H4 (cell line): ENCODE results near the gene ZNF787. TPM values are rescaled to one million over a fixed set of nuclear protein-coding genes. Genes with fewer than 3 reads are reported as not detected.

Experiments
- DNase-seq: peaks from one replicate; pipeline ENCODE4 v3.0.0-alpha.2; 2015; ENCODE audit warnings: low spot score
- total RNA-seq: library from RNA; depleted of rRNA; stranded (reverse); fragments of >200 nt; shearing (Covaris generic); gene quantifications from 2 replicates; pipeline ENCODE4 v1.2.3, GENCODE V29; 2014; rRNA removed

ZNF787 gene
- total RNA-seq, 1 experiment from 2014 or later = 8.6 TPM

- DNase-seq = no peak
Observed at GRCh38 chr19:56088497-56089215, 32.4 kb downstream of the ZNF787 start.

- no peak for DNase-seq
Observed at GRCh38 chr19:56087647-56088496, 33.2 kb downstream of the ZNF787 start.

- DNase-seq = no peak
Observed at GRCh38 chr19:56086671-56087430, 34.2 kb downstream of the ZNF787 start.

DNA sequence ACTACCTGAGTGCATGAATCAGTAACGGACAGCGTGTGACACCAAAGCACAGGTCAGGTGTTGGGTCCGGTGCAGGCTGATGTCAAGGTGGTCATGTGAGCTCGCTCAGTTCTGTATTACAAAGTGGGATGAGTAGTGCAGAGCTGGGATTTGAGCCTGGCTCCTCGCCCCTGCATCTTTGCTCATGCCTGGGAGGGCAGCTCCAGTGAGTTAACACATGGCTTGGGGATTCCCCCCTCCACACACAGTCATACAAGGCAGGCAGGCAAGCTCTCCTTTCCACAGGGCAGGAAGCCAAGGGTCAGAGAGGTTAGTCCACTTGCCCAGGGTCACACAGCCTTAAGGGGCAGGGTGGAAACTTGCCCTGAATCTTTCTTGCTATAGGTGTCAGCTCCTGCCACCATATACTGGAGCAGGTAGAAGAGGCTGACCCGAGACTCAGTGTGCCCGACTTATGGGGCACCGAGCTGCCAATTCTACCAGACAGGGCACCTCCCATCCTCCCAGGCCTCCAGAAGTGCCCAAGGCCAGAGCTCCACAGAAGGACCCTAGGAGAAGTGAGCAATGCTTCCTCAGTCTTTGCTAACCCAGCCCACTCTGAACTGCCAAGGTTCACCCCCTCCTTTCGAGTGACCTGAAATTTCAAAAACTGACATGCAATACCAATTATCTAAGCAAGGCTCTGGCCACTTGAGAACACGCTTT, 35.4 kb downstream of the ZNF787 start:
- no peak for DNase-seq

DNA sequence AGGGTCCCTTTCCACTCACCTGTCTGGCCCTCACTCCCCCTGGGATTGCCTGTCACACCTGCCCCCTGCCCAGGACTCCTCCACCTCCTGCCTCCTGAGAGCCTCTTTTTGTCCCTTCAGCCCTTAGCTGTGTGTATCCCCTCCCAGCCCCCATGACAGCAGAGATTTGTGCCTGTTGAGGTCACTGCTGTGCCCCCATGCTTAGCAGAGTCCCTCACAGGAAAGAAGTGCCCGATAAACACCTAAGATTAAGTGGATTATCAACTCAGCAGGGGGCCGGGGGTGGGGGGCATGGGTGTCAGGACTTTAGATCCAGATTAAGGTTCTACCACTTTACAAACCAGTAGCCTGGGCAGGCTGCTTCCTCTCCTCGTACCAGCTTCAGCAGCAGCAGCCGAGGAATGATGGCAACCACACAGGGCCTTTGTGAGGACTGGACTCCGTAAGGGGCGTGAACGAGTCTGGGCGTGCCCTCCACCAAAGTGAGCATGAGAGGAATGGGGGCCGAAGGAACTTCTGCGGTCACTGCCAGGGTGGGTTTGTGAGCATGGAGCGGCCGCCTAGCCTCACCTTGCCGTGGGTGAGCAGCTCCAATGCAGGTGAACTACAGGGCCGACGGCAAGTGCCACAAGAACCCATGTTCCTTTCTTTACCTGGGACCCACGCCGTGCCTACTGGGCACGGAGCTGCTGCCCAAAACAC, 36.1 kb downstream of the ZNF787 start:
- no peak for DNase-seq

DNA sequence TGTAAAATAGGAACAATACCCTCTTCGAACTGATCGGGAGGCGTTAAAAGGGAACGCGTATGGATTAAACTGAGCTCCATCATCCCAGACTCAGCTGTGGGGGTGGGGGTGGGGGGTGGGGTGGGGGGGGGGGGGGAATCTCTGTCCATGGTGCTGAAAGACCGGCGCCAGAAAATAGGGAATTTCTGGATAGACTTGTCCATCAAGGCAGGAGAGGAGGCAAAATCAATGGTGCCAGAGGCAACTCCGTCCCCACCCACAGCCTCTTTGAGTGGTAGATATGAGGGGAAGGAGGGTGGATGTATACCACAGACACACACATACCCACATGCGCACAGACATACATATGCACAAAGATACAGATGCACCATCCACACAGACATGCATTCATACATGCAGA, 37.4 kb downstream of the ZNF787 start:
- DNase-seq = no peak

DNA sequence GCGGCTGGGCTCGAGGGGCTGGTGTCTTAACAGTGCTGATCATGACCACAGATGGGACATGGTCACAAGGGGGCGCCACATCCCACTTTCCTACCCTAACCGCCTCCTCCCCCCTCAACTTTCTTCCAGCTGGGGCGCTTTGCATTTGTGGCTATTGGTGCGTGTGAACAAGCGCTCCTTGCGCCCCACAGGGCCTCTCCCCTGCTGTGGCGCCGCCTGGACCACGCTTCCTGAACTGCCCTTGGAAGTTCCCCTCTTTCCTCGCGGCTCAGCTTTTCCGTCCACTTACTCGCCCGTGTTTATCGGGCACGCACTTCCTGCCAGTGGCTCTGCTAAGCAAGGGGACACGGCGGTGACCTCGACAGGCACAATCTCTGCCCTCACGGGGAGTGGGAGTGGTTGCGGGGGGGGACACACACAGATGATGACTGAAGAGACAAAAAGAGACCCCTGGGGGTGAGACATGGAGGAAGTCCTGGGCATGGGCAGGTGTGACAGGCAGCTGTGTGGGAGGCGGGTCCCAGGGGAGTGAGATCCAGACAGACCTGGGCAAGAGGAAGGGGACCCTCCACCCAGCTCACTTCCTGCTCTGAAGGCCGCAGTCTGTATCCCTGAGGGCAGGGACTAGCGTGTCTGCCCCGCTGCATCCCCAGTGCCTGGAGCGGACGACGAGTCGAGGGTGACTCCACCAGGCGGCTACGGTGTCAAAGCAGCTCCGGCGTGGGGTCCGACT, 40.3 kb downstream of the ZNF787 start:
- peak; percentile 66 for DNase-seq

GRCh38 chr19:56079609-56080008, 41.5 kb downstream of the ZNF787 start:
- DNase-seq = no peak

DNA sequence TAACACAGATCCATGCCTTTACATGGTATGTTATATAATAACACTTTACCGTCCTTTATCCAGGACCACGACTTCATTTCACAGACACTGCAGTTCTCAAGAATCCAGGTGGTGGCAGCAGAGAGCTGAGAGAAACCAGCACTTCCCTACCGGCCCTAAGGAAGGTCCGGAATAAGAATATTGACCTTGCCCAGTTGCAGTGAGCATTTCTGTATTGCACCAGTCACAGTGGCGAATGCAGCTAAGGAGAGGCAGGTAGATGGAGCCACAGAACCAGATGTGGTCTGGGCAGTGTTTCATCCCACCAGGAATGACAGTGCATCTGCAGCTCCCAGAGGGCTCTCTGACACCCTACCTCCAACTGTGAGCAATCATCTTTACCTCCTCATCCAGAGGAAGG, 44.6 kb downstream of the ZNF787 start:
- peak; percentile 59 for DNase-seq

DNA sequence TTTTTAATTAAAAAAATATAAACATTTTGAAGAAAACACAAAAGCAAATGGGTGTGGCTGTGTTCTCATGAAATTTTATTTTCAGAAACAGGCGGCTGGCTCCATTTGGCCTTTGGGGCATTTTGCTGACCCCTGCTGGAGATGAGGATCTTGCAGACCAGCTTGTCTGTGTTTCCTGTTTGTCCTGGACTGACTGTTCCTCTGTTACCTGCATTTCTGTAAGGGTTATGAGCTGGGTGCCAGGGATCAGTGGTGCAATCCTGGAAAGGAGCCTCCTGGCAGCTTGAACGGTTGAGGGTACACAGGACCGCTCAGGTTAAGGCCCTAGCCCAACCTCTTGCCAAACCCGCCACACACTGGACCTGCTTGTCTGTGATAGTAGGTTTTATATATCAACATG, 49.9 kb downstream of the ZNF787 start:
- peak; percentile 43 for DNase-seq

DNA sequence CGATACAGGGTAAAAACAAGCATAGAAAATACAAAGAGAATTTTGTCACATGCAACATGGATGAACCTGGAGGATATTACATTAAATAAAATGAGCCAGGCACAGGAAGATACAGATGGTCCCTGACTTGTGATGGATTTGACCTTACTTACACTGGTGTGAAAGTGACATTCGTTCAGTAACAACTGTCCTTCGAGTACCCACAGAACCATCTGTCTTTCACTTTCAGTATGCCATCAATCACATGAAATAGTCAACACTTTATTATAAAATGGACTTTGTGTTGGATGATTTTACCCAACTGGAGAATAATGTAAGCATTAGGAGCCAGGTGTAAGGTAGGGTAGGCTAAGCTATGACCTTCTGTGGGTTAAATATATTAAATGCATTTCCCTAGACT, 51.5 kb downstream of the ZNF787 start:
- no peak for DNase-seq

GRCh38 chr19:56066152-56067023, 54.7 kb downstream of the ZNF787 start:
- peak; percentile 56 for DNase-seq

DNA sequence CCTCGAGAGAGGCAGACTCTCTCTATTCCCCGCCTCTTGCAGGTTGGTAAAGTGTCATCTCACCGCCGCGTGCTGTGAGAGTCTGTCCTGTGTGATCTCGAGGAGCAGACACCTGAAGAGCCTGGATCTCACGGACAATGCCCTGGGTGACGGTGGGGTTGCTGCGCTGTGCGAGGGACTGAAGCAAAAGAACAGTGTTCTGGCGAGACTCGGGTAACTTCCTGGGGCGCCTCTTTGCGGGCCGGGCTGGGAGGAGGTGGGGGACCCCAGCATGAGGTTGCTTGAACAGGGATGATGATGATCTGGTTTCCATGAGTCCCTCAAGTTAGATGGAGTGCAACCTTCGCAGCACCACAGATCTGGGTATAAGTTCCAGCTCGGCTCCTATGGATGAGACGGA, 67.5 kb downstream of the ZNF787 start:
- no peak for DNase-seq

Other genes with a start within 250 kb of the ZNF787 start
- gene NLRP13, start 189.0 kb downstream of the ZNF787 start, total RNA-seq = not detected in 2 replicates
- not detected in 2 replicates for gene NLRP8, start 173.5 kb downstream of the ZNF787 start, total RNA-seq
- gene NLRP5, start 134.5 kb downstream of the ZNF787 start, total RNA-seq = 0.12 and 1.3 TPM in 2 replicates
- gene ZNF444, start 20.0 kb upstream of the ZNF787 start, total RNA-seq = 9.4 and 13.8 TPM in 2 replicates
- 0.35 and 0.43 TPM in 2 replicates for gene GALP, start 54.7 kb upstream of the ZNF787 start, total RNA-seq
- gene ZSCAN5B, start 76.5 kb upstream of the ZNF787 start, total RNA-seq = 0.04 and 0.25 TPM in 2 replicates
- gene ZSCAN5C, start 81.0 kb upstream of the ZNF787 start, total RNA-seq = not detected in 2 replicates
- not detected in 2 replicates for gene EDDM13, start 151.5 kb upstream of the ZNF787 start, total RNA-seq
- gene ZSCAN5A, start 193.5 kb upstream of the ZNF787 start, total RNA-seq = 7.0 and 12.7 TPM in 2 replicates